Muscle layer of colon (tissue), 2 donors: Measurements from ENCODE around the gene TFR2.

Experiments
- H3K27ac ChIP-seq: one replicate; pipeline ENCODE4 v1.7.0; 2013; ENCODE audit warnings: low read depth, mild to moderate bottlenecking, low read length, moderate library complexity
- H3K27me3 ChIP-seq, 2 donors: one replicate each; pipeline ENCODE4 v1.7.0; 2013; ENCODE audit warnings: low read length in 2 of 2, mild to moderate bottlenecking in 2 of 2; ENCODE audit not compliant: insufficient read depth in 2 of 2, control insufficient read depth in 1 of 2
- H3K36me3 ChIP-seq: one replicate; pipeline ENCODE4 v1.7.0; 2013; ENCODE audit warnings: mild to moderate bottlenecking, low read length; ENCODE audit not compliant: insufficient read depth
- H3K4me1 ChIP-seq: one replicate; pipeline ENCODE4 v1.7.0; 2013; ENCODE audit warnings: mild to moderate bottlenecking, low read length; ENCODE audit not compliant: insufficient read depth
- H3K4me3 ChIP-seq, 2 donors: one replicate each; pipeline ENCODE4 v1.7.0; 2013; ENCODE audit warnings: low read length in 2 of 2, low read depth in 1 of 2, mild to moderate bottlenecking in 1 of 2, moderate library complexity in 1 of 2
- H3K9ac ChIP-seq: one replicate; pipeline ENCODE4 v1.7.0; 2013; ENCODE audit warnings: low read length
- H3K9me3 ChIP-seq: one replicate; pipeline ENCODE4 v1.7.0; 2013; ENCODE audit warnings: mild to moderate bottlenecking, low read length
- donor health status: abdominal sarcoma.
- donor health status: Adenocarcinoma of cecum.

TFR2 gene

DNA sequence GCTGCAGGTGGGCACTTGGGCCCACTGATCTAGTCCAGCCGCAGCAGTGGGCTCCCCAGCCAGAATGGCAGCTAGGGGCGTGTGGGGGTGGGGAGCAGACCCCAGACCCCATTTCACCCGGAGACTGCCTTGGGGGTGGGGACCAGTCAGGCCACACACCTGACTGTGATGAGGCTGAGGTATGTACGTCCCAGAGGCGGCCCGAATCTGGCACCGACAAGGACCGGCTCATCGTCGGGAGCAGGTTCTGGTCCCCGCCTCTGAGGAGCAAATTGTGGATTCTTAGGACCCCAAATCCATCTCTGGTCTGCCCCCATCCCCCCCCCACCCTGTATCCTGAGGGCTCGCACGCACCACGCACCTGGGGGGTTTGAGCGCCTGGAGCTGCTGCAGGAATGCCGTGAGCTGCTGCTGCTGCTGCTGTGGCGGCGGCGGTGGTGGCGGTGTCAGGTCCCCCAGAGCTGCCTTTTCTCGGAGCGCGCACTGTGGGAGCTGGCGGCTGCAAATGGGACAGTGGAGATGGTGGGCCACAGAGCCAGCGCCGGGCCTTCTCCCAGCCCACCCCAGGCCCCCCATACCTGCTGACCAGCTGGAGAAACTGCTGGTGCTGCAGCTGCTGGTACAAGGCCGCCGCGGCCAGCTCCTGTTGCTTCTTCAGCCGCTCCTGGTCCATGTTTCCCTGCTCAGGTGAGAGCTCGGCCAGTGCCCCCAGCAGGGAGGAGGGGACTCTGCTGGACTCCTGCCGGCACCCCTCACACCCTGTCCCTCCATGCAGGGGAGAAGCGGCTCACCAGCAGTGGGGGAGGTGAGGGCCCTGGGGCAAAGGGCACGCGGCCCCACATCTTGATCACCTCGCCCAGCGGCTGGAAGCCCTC, 42.5 kb upstream of the TFR2 start:
- Histone ChIP-seq H3K27me3 (no peaks in the 10 kb centered on the region), H3K27ac (no peak overlapping the region), H3K9ac (no peak overlapping the region), H3K4me1 (no peaks in the 10 kb centered on the region), H3K9me3 (no peaks in the 10 kb centered on the region), H3K36me3 (peaks cover 71% of the 10 kb centered on the region), H3K4me3 (no peak overlapping the region)

- no peaks in the 10 kb centered on the region for H3K4me1 ChIP-seq
- H3K36me3 ChIP-seq: peaks cover 73% of the 10 kb centered on the region
- no peaks in the 10 kb centered on the region for H3K27me3 ChIP-seq
- H3K9me3 ChIP-seq: no peaks in the 10 kb centered on the region
- no peak overlapping the region for H3K4me3 ChIP-seq
- no peak overlapping the region for H3K27ac ChIP-seq
- no peak overlapping the region for H3K9ac ChIP-seq
These were observed 41.8 kb upstream of the TFR2 start for GRCh38 chr7:100682991-100683658.

GRCh38 chr7:100682228-100682741, 40.9 kb upstream of the TFR2 start:
- peak overlapping the region in 1 of 2 donors; percentile 13 for H3K4me3 ChIP-seq
- H3K9ac ChIP-seq: no peak overlapping the region
- H3K9me3 ChIP-seq: no peaks in the 10 kb centered on the region
- H3K27me3 ChIP-seq: no peaks in the 10 kb centered on the region
- H3K36me3 ChIP-seq: peaks cover 73% of the 10 kb centered on the region
- H3K4me1 ChIP-seq: no peaks in the 10 kb centered on the region
- no peak overlapping the region for H3K27ac ChIP-seq

- H3K27ac ChIP-seq: no peak overlapping the region
- H3K36me3 ChIP-seq: peaks cover 73% of the 10 kb centered on the region
- H3K4me1 ChIP-seq: peaks cover 3% of the 10 kb centered on the region
- H3K27me3 ChIP-seq: no peaks in the 10 kb centered on the region
- H3K4me3 ChIP-seq: peak overlapping the region in 1 of 2 donors; percentile 13
- H3K9me3 ChIP-seq: no peaks in the 10 kb centered on the region
- no peak overlapping the region for H3K9ac ChIP-seq
These were observed 40.3 kb upstream of the TFR2 start for GRCh38 chr7:100681491-100682227.

GRCh38 chr7:100680576-100681271, 39.4 kb upstream of the TFR2 start:
- no peaks in the 10 kb centered on the region for H3K9me3 ChIP-seq
- peaks cover 8% of the 10 kb centered on the region for H3K4me1 ChIP-seq
- H3K4me3 ChIP-seq: no peak overlapping the region
- H3K9ac ChIP-seq: no peak overlapping the region
- peak overlapping the region; percentile 24 for H3K27ac ChIP-seq
- peaks cover 67% of the 10 kb centered on the region for H3K36me3 ChIP-seq
- no peaks in the 10 kb centered on the region for H3K27me3 ChIP-seq

DNA sequence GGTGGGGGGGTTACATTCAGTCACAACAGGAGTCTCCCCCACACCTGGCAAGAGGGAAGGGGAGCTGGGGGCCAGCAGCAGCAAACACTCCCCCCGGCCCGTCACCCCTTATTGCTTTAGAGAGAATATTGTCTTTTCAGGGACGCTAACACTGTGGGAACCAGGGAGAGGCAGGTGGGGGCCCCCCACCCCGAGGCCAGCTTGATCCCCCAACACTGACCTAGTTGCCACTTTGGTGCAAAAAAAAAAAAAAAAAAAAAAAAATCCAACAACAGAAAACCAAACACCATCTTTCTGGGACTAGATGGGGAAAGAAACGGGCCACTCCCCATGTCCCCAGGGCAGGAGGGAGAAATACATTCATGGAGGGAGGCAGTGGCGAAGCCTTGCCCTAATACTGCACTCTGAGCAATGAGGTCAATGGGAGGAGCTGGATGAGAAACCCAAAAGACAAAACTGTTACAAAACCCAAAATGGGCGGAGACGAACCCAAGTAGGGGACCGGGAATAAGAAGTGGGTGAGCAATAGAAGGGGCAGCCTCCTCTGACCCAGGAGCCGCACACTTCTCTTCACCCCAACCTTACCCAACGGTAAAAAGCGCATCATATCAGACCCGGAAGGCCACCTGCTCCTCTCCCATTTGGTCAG, 38.7 kb upstream of the TFR2 start:
- H3K4me3 ChIP-seq: no peak overlapping the region
- no peak overlapping the region for H3K9ac ChIP-seq
- peak overlapping the region; percentile 24 for H3K27ac ChIP-seq
- peaks cover 61% of the 10 kb centered on the region for H3K36me3 ChIP-seq
- no peaks in the 10 kb centered on the region for H3K27me3 ChIP-seq
- peaks cover 8% of the 10 kb centered on the region for H3K4me1 ChIP-seq
- no peaks in the 10 kb centered on the region for H3K9me3 ChIP-seq

- Histone ChIP-seq H3K4me1 (peaks cover 8% of the 10 kb centered on the region), H3K9me3 (no peaks in the 10 kb centered on the region), H3K27me3 (no peaks in the 10 kb centered on the region), H3K9ac (no peak overlapping the region), H3K27ac (no peak overlapping the region), H3K4me3 (no peak overlapping the region), H3K36me3 (peaks cover 53% of the 10 kb centered on the region)
These were observed 38.0 kb upstream of the TFR2 start for GRCh38 chr7:100679129-100679926.

DNA sequence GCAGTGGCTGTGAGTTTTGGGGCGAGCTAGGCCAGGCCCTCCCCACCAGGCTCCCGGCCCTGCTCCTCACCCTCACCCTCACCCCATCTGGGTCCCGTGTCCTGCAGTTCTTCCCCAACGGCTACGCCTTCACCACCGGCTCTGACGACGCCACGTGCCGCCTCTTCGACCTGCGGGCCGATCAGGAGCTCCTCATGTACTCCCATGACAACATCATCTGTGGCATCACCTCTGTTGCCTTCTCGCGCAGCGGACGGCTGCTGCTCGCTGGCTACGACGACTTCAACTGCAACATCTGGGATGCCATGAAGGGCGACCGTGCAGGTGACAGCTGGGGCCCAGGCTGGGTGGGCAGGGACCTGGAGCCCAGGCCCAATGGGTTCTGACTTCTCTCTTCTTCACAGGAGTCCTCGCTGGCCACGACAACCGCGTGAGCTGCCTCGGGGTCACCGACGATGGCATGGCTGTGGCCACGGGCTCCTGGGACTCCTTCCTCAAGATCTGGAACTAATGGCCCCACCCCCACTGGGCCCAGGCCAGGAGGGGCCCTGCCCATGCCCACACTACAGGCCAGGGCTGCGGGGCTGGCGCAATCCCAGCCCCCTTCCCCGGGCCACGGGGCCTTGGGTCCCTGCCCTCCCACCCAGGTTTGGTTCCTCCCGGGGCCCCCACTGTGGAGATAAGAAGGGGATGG, 37.1 kb upstream of the TFR2 start:
- H3K9ac ChIP-seq: no peak overlapping the region
- no peak overlapping the region for H3K4me3 ChIP-seq
- H3K27me3 ChIP-seq: no peaks in the 10 kb centered on the region
- peaks cover 8% of the 10 kb centered on the region for H3K4me1 ChIP-seq
- no peak overlapping the region for H3K27ac ChIP-seq
- peaks cover 49% of the 10 kb centered on the region for H3K36me3 ChIP-seq
- no peaks in the 10 kb centered on the region for H3K9me3 ChIP-seq

GRCh38 chr7:100677308-100678267, 36.2 kb upstream of the TFR2 start:
- H3K9me3 ChIP-seq: no peaks in the 10 kb centered on the region
- no peak overlapping the region for H3K27ac ChIP-seq
- H3K4me3 ChIP-seq: no peak overlapping the region
- peaks cover 8% of the 10 kb centered on the region for H3K4me1 ChIP-seq
- no peaks in the 10 kb centered on the region for H3K27me3 ChIP-seq
- no peak overlapping the region for H3K9ac ChIP-seq
- H3K36me3 ChIP-seq: peaks cover 42% of the 10 kb centered on the region
